Activated CD8-positive, alpha-beta T cell treated with anti-CD3 and anti-CD28 coated beads for 36 hours (primary cell): ENCODE results near the gene RBP4. TPM values are rescaled to one million over a fixed set of nuclear protein-coding genes. Genes with fewer than 3 reads are reported as not detected.

Experiments
- ATAC-seq: fragments of 200-7000 bp; cut with Tn5 transposase; one replicate; pipeline ENCODE4 v1.10.0; 2021; ENCODE audit warnings: mild to moderate bottlenecking, moderate library complexity
- CTCF ChIA-PET: fragments of 350-600 bp; sonication (Branson Sonifier 250); formaldehyde crosslinking; loops from one replicate; lab custom pipeline; 2021; ENCODE audit warnings: antibody characterized with exemption; lab: Charles Lee
- POLR2A ChIA-PET: fragments of 350-600 bp; sonication (Branson Sonifier 250); formaldehyde crosslinking; loops from one replicate; lab custom pipeline; 2021; ENCODE audit warnings: antibody characterized with exemption; lab: Charles Lee
- DNase-seq: peaks from one replicate; pipeline ENCODE4 v3.0.0-alpha.2; 2020
- H3K27ac Mint-ChIP-seq: one replicate; pipeline ENCODE4 v1.8.0; 2021; ENCODE audit warnings: mild to moderate bottlenecking, mixed read lengths
- H3K27me3 Mint-ChIP-seq: one replicate; pipeline ENCODE4 v1.8.0; 2021; ENCODE audit warnings: mixed read lengths
- H3K36me3 Mint-ChIP-seq: one replicate; pipeline ENCODE4 v1.8.0; 2021; ENCODE audit warnings: low read depth, mixed read lengths
- H3K4me1 Mint-ChIP-seq: one replicate; pipeline ENCODE4 v1.8.0; 2021; ENCODE audit warnings: low read depth, mixed read lengths
- H3K4me3 Mint-ChIP-seq: one replicate; pipeline ENCODE4 v1.8.0; 2021; ENCODE audit warnings: mild to moderate bottlenecking, moderate library complexity, mixed read lengths
- H3K9me3 Mint-ChIP-seq: one replicate; pipeline ENCODE4 v1.8.0; 2021; ENCODE audit warnings: mixed read lengths
- CTCF ChIP-seq: fragments of 200-600 bp; IDR thresholded peaks from one replicate; pipeline ENCODE4 v1.8.0; 2022; ENCODE audit warnings: antibody characterized with exemption, mild to moderate bottlenecking
- intact Hi-C: fragments of 100-400 bp; cut with micrococcal nuclease; formaldehyde crosslinking; loops from one replicate; pipeline ENCODE4 v1.10.0; 2022
- total RNA-seq, 2 experiments: library from RNA; stranded (reverse); gene quantifications; one replicate each; pipeline ENCODE4 v1.2.3, GENCODE V29; 2021

RBP4 gene
- total RNA-seq = not detected

DNA sequence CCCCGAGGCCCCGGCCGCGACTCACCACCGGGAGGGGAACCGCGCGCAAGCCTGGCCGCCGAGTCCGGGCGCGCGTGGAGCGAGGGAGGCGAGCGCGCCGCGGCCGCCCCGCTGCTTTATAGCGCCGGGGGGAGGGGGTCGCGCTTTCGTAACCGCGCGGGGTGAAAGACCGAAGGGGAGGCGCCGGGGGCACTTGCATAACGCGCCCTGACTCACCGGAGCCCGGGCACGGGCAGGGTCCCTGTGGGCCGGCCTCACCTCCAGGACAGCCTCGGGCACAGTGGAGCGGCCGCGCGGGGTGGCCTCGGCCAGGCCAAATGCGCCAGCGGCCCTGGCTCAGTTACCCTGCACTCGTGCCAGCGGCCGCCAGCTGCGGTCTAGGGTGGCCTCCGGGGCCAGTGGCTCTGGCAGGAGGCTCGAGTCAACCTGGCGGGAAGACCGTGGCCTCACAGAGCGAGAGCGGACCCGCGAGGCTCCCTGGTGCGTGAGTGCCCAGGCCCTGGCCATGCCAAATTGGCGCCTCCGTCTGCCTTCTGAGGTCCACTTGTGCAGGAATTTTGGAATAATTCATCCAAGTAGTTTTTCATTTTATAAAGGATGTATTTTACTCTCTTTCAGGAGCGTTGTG lies at the start of gene RBP4:
TSS of gene RBP4 (minus strand) at position 90 of the 628 bp plus-strand sequence. CDS start 207 bp downstream, outside the sequence.
- no peak for TF ChIP-seq CTCF
- peaks cover 26% of the 10 kb centered on the region for H3K27me3 Mint-ChIP-seq
- intact Hi-C loops = no loop called here
- H3K9me3 Mint-ChIP-seq = no peaks in the 10 kb centered on the region
- DNase-seq (no peak), ATAC-seq (no peak)
- POLR2A ChIA-PET = no interaction called here
- H3K27ac Mint-ChIP-seq = no peak within 1 kb of the TSS
- CTCF ChIA-PET = no interaction called here
- H3K4me3 Mint-ChIP-seq = no peak within 1 kb of the TSS
- H3K36me3 Mint-ChIP-seq = no peaks in the 10 kb centered on the region
- no peaks in the 10 kb centered on the region for H3K4me1 Mint-ChIP-seq

GRCh38 chr10:93639791-93640190 lies 38.8 kb upstream of the RBP4 start:
- no peak overlapping the region for H3K27ac Mint-ChIP-seq
- ChIA-PET POLR2A (no interaction called here), CTCF (no interaction called here)
- H3K4me3 Mint-ChIP-seq = no peak overlapping the region
- H3K27me3 Mint-ChIP-seq = peaks cover 7% of the 10 kb centered on the region
- intact Hi-C loops = no loop called here
- ATAC-seq (no peak), DNase-seq (no peak)
- no peaks in the 10 kb centered on the region for H3K4me1 Mint-ChIP-seq
- TF ChIP-seq CTCF = no peak
- no peaks in the 10 kb centered on the region for H3K9me3 Mint-ChIP-seq
- H3K36me3 Mint-ChIP-seq = no peaks in the 10 kb centered on the region

DNA sequence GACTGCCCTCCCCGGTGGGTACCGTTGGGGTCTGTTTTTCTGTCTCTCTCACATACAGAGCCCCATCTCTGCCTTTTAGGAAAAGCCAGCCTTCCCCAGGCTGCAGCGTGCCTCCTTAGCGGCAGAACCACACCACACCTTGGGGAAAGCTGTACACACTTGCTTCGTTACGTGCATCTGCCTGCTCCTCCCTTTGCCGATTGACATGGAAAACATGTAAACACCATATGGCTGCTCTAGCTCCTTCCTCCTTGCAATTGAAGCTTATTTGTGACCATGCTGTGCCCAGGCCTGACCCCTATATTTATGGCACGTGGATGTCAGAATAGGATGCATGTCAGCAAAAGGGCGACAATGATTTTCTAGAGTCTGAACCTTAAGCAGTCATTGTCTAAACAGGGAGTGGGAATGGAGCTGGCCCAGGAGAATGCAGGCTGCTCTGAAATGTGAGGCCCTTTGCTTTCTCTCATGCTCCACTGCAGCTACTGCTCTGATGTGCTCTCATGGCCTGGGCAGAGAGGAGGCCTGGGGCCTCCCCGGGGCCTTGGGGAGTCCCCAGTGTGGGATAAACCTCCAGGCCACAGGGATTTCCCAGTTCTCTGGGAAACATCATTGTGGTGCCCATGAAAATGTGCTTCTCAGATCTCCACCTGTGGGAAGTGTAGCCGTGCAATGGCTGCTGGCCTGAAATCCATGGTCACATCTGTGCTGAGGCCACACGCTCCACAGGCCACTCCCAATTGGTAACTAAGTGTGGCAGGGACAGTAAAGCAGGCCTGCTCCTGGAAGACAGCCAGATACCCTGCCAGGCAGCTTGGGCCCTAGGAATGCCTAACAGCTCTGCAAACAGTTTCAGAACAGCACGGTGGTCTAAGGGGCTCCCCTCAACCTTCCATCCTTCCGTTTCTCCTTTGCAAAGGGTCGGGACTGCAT lies 29.9 kb upstream of the RBP4 start:
- intact Hi-C loops = no loop called here
- Mint-ChIP-seq H3K9me3 (no peaks in the 10 kb centered on the region), H3K36me3 (no peaks in the 10 kb centered on the region), H3K4me1 (no peaks in the 10 kb centered on the region), H3K27me3 (no peaks in the 10 kb centered on the region), H3K27ac (no peak overlapping the region), H3K4me3 (no peak overlapping the region)
- ATAC-seq (no peak), DNase-seq (no peak)
- TF ChIP-seq CTCF = no peak
- ChIA-PET CTCF (no interaction called here), POLR2A (no interaction called here)

DNA sequence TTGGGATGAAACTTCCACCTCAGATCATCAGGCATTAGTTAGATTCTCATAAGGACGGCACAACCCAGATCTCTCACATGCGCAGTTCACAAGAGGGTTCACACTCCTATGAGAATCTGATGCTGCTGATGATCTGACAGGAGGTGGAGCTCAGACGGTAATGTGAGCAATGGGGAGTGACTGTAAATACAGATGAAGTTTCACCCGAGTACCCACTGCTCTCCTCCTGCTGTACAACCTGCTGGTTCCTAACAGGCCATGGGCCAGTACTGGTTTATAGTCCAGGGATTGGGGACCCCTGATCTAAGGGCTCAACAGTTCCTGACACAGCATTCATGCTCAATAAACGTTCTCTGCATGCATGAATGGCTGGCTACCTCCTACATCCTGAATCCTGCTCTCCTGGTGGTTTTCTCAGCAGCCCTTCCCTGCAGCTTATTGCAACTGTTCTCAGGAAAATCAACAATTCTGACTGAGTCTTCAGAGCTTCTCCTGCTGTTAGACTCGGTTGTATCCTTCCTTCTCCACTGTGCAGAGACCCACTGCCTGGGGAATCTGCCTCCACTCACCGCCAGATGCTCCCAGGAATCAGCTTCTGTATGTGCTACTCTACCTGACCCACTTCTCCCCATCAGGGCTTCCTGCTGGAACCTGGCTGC lies 28.7 kb upstream of the RBP4 start:
- H3K27ac Mint-ChIP-seq = no peak overlapping the region
- no peak for TF ChIP-seq CTCF
- H3K36me3 Mint-ChIP-seq = no peaks in the 10 kb centered on the region
- intact Hi-C loops = no loop called here
- no peak overlapping the region for H3K4me3 Mint-ChIP-seq
- no peaks in the 10 kb centered on the region for H3K27me3 Mint-ChIP-seq
- H3K4me1 Mint-ChIP-seq = no peaks in the 10 kb centered on the region
- ATAC-seq (no peak), DNase-seq (no peak)
- ChIA-PET POLR2A (no interaction called here), CTCF (no interaction called here)
- H3K9me3 Mint-ChIP-seq = no peaks in the 10 kb centered on the region

DNA sequence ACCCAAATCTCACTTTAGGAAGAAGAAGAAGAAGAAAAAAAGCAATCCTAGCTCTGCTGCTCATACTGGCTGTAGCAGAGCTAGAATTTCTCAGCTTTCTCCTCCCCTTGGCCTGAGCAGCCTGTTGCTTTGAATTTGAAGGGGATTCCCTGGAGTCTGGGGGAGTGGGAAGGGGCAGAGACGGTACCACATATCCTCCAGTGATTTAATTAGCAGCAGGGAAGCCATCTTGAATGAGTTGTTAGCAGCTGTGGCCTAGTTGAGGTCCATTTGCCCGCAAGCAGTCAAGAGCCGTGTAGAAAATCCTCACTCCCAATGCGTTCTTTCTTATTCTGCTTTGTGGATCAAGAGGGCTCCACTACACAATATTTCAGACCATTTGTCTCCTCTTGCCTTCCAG lies 27.8 kb upstream of the RBP4 start:
- DNase-seq (no peak), ATAC-seq (no peak)
- Mint-ChIP-seq H3K4me3 (no peak overlapping the region), H3K27ac (no peak overlapping the region), H3K27me3 (no peaks in the 10 kb centered on the region), H3K36me3 (no peaks in the 10 kb centered on the region), H3K4me1 (no peaks in the 10 kb centered on the region), H3K9me3 (no peaks in the 10 kb centered on the region)
- intact Hi-C loops = no loop called here
- POLR2A ChIA-PET = no interaction called here
- TF ChIP-seq CTCF = no peak
- CTCF ChIA-PET = no interaction called here
